GM13976 (cell line): ENCODE results near the gene BBS9.

ENCODE experiments used
- DNase-seq: peaks from one replicate; pipeline ENCODE4 v3.0.0; 2012; ENCODE audit warnings: low spot score
- in situ Hi-C: fragments of 300-500 bp; cut with MboI; formaldehyde crosslinking; loops from one replicate; pipeline ENCODE4 v1.12.0; 2022; ENCODE audit warnings: low sequenced_read_pairs, mixed read lengths, inconsistent platforms; ENCODE audit not compliant: unreplicated experiment
- TF ChIP-seq, protein P1 (sequence below): IDR thresholded peaks from 2 replicates; pipeline ENCODE4 v1.5.1; 2012; ENCODE audit warnings: borderline replicate concordance, mild to moderate bottlenecking; ENCODE audit not compliant: insufficient read depth; ENCODE audit errors: extremely low read depth, missing control alignments, control extremely low read depth

The BBS9 gene

DNA sequence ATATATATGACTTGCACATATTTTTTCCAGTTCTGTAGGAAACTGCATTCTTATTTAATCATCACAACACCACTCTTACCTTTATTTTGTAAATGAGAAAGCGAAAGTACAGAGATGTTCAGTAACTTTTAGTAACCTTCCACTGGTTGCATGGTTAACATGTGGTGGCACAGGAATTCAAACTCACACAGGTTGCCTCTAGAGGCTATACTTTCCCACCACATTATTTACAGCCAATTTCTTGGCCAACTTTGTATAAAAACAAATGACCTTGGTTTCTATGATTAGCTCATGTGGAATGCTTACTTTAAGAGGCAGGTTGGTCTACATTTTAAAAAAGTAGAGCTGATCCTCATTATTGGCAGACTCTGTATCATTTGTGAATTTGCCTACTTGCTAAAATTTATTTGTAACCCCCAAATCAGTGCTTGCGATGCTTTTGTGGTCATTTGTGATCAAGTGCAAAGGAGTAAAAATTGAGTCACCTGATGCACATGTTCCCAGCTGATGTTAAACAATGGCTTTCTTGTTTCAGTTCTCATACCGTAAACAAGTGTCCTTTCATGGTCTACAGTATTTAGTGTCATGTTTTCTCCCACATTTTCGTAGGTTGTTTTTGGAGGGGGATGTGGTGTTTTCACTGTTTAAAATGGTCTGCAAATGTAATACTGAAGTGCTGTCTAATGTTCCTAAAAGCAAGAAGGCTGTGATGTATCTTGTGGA, 14.8 kb downstream of the BBS9 start:
- DNase-seq, result no peak
- in situ Hi-C loops, result no loop called here

DNA sequence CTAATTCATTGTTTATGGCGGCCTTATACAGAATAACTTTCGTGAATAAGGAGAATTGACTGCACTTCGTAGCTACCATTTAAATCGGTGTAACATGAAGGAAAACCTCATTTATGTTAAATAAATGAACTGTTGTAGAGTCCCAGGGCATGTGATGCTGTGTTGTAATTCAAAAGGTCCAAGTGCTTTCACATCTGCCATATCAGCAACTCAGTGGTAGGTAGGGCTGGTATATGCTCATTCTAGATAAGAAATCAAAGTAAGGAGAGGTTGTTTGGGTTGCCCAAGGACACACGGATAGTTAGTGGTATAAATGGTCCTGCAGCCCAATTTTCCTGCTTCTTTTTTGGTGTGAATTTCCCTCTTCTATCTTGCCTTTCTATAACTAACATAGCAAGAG, 15.8 kb downstream of the BBS9 start:
- in situ Hi-C loops, result no loop called here
- TF ChIP-seq, protein P1, sequence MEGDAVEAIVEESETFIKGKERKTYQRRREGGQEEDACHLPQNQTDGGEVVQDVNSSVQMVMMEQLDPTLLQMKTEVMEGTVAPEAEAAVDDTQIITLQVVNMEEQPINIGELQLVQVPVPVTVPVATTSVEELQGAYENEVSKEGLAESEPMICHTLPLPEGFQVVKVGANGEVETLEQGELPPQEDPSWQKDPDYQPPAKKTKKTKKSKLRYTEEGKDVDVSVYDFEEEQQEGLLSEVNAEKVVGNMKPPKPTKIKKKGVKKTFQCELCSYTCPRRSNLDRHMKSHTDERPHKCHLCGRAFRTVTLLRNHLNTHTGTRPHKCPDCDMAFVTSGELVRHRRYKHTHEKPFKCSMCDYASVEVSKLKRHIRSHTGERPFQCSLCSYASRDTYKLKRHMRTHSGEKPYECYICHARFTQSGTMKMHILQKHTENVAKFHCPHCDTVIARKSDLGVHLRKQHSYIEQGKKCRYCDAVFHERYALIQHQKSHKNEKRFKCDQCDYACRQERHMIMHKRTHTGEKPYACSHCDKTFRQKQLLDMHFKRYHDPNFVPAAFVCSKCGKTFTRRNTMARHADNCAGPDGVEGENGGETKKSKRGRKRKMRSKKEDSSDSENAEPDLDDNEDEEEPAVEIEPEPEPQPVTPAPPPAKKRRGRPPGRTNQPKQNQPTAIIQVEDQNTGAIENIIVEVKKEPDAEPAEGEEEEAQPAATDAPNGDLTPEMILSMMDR, result no peak
- no peak for DNase-seq

More for the DNA sequence above, 14.8 kb downstream of the BBS9 start:
- TF ChIP-seq, protein P1, result no peak

DNA sequence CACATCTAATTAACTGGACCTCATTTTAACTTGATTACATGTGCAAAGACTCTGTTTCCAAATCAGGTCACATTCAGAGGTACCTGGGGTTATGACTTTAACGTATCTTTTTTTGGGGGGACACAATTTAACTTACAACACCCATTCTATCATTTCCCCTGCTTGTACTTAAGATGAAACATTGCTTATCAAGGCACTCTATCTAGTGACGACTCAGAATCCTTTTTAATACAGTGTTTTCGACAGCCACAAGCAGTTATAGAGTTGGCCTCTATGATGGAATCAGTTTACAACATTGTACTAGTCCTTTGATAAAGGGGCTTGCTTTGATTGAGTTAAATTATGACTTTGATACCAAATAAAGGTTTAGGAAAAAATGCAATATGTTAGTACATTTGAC, 22.7 kb downstream of the BBS9 start:
- DNase-seq, result no peak
- in situ Hi-C loops, result no loop called here
- TF ChIP-seq, protein P1, result no peak

DNA sequence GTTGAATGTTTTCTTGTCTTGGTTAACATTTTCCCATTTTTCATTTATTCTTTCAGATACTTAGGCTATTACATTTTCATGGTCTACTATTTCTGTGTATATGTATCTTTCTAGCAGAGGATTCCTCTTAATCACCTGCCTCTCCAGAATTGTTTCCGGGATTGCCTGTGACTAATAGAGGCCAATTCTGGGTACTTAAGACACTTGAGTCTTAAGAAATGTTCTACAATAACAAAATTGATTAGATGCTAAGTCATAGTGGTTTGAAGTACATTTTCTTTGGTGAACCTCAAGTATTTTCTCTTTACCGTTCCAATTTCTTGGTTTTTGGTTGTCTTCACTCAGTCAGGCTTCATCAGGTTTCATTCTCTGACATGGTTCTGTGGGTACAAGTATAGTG, 26.4 kb downstream of the BBS9 start:
- TF ChIP-seq, protein P1, result no peak
- no peak for DNase-seq
- in situ Hi-C loops, result no loop called here

DNA sequence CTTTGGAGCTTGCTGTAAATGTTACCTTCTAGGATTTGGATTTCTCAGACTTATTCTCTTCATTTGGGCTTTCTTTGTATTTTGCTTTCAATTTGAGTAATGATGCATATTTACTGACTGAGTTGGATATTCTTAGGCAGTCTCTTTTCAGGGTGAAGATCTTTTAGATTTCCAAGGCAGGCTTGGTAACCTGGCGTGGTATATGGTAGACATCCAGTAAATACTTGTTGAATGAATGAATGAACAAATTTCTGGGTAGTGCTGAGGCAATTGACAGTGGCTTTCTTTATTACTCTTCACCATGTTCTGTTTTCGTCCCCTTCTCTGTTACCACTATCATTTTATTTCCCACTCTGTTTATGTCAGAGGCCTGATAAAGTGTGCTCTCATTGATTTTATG, 27.1 kb downstream of the BBS9 start:
- TF ChIP-seq, protein P1, result no peak
- no peak for DNase-seq
- in situ Hi-C loops, result no loop called here

DNA sequence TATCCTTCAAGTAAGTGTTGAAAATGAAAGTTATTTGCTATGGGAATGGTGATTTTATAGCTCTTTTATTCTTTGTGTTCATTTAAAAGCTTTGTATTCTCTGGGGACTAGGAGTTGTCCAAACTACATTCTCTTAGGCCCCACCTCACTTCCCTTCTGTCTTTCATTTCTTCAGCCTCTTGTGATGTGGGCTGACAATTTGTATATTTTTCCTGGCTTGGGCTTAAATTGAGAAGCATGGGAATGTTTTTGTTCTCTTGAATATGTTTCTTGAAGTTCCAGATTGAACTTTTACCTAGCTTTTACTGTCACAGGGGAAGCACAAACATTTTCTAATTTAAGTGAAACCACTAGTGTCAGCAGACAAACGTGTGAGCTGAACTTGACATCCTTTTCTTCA, 27.9 kb downstream of the BBS9 start:
- in situ Hi-C loops, result no loop called here
- no peak for DNase-seq
- TF ChIP-seq, protein P1, result no peak
